Tibial nerve (tissue), 4 donors: ENCODE data around the gene SLC24A5.

ENCODE experiments used
- EP300 ChIP-seq, 2 donors: sonication (generic); formaldehyde crosslinking; IDR thresholded peaks; one replicate each; pipeline ENCODE4 v1.6.1; 2017; ENCODE audit warnings: antibody characterized with exemption in 2 of 2, mild to moderate bottlenecking in 1 of 2
- POLR2A ChIP-seq, 2 donors: fragments of 450-650 bp; IDR thresholded peaks; one replicate each; pipeline ENCODE4 v1.6.1; 2017; ENCODE audit warnings: antibody characterized with exemption in 2 of 2, mild to moderate bottlenecking in 2 of 2, moderate library complexity in 2 of 2
- TF ChIP-seq, protein P1 (sequence below), 5 experiments: fragments of 200-600 bp in 3 of 5; fragments of 450-650 bp in 2 of 5; sonication (generic) in 3 of 5; IDR thresholded peaks; one replicate each; pipeline ENCODE4 v1.5.1; 2016 to 2019; ENCODE audit warnings: antibody characterized with exemption in 5 of 5, mild to moderate bottlenecking in 3 of 5, moderate library complexity in 2 of 5

DNA sequence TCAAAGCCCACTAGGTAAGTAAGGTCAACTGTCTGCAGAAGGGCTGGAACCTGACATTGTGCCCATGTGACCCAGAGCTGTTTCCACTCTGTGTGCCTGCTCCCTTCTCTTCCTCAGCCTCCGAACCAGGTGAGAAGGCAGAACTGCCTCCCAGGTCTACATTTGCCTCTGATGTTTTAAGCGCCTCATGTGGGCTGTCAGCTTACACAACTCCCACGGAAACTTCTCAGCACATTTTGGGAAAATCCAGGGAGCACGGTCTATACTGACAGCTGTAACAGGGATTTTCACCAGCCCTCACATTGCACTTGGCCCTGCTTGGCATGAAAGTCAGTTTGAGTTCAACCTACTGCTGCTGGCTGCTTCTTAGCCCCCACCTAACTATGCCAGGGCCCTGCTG, 46.9 kb upstream of the SLC24A5 start:
- TF ChIP-seq POLR2A (IDR thresholded peaks at IDR 0.05): no peak
- TF ChIP-seq, protein P1, sequence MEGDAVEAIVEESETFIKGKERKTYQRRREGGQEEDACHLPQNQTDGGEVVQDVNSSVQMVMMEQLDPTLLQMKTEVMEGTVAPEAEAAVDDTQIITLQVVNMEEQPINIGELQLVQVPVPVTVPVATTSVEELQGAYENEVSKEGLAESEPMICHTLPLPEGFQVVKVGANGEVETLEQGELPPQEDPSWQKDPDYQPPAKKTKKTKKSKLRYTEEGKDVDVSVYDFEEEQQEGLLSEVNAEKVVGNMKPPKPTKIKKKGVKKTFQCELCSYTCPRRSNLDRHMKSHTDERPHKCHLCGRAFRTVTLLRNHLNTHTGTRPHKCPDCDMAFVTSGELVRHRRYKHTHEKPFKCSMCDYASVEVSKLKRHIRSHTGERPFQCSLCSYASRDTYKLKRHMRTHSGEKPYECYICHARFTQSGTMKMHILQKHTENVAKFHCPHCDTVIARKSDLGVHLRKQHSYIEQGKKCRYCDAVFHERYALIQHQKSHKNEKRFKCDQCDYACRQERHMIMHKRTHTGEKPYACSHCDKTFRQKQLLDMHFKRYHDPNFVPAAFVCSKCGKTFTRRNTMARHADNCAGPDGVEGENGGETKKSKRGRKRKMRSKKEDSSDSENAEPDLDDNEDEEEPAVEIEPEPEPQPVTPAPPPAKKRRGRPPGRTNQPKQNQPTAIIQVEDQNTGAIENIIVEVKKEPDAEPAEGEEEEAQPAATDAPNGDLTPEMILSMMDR (IDR thresholded peaks at IDR 0.05): no peak
- no peak for TF ChIP-seq EP300 (IDR thresholded peaks at IDR 0.05)
